K562 (cell line): ENCODE results near the gene COQ4. TPM values are rescaled to one million over a fixed set of nuclear protein-coding genes. Genes with fewer than 3 reads are reported as not detected.

ENCODE experiments used
- SMARCE1 ChIP-seq: fragments of 450-650 bp; IDR thresholded peaks from 2 replicates; pipeline ENCODE4 v1.7.1; 2016; ENCODE audit warnings: mild to moderate bottlenecking
- YY1 ChIP-seq, 3 experiments: IDR thresholded peaks; 2 replicates each; pipeline ENCODE4 v1.6.1; 2011; ENCODE audit warnings: low read length in 2 of 3, mild to moderate bottlenecking in 2 of 3, moderate library complexity in 2 of 3, borderline replicate concordance in 1 of 3, control low read depth in 1 of 3, low read depth in 1 of 3; ENCODE audit not compliant: insufficient read depth in 3 of 3, insufficient replicate concordance in 2 of 3, control insufficient read depth in 1 of 3, insufficient read length in 1 of 3; ENCODE audit errors: extremely low read depth in 1 of 3
- ZNF551 ChIP-seq: fragments of 250-450 bp; sonication (Bioruptor Pico); IDR thresholded peaks from 2 replicates; pipeline ENCODE4 v1.5.0; 2021; ENCODE audit warnings: mild to moderate bottlenecking, moderate library complexity
- ZNF830 ChIP-seq: fragments of 250-450 bp; sonication (Bioruptor Pico); IDR thresholded peaks from 2 replicates; pipeline ENCODE4 v1.5.0; 2021; ENCODE audit warnings: mild to moderate bottlenecking
- polyA plus RNA-seq, 8 experiments: library from polyadenylated mRNA; depleted of rRNA in 4 of 8; stranded (reverse) in 5 of 8; unstranded in 3 of 8; fragments of >200 nt; fragmentation: Nextera tagmentation in 2 of 8; fragmentation: Illumina TruSeq in 1 of 8; extraction: Ambion mirVana in 2 of 8; extraction: Trizol in 1 of 8; gene quantifications; 2 replicates each; pipeline versions ENCODE4 v1.2.1 to v1.2.3, GENCODE V29; 2011 to 2014; ENCODE audit warnings: inconsistent platforms in 1 of 8, missing spikeins in 1 of 8
- total RNA-seq, 7 experiments: library from RNA; depleted of rRNA in 6 of 7; stranded (reverse); fragments of >200 nt in 6 of 7; fragmentation: Illumina TruSeq in 2 of 7; extraction: Trizol in 2 of 7; gene quantifications; 2 replicates each; pipeline versions ENCODE4 v1.2.1 to v1.2.3, GENCODE V29; 2011 to 2021; ENCODE audit warnings: low replicate concordance in 1 of 7
- TF ChIP-seq, protein P1 (sequence below): sonication (generic); formaldehyde crosslinking; IDR thresholded peaks from 2 replicates; pipeline ENCODE4 v1.8.1; 2023; ENCODE audit warnings: missing genetic modification reagents, mild to moderate bottlenecking, borderline replicate concordance
- TF ChIP-seq, protein P2 (sequence below): sonication (generic); formaldehyde crosslinking; IDR thresholded peaks from 2 replicates; pipeline ENCODE4 v1.9.0; 2022; ENCODE audit warnings: mild to moderate bottlenecking, missing genetic modification reagents
- TF ChIP-seq, protein P3 (sequence below): fragments of 450-650 bp; IDR thresholded peaks from 2 replicates; pipeline ENCODE4 v1.7.0; 2016; ENCODE audit warnings: borderline replicate concordance
- TF ChIP-seq, protein P4 (sequence below), 2 experiments: fragments of 450-650 bp; IDR thresholded peaks; 2 replicates each; pipeline ENCODE4 v1.6.1; 2016
- TF ChIP-seq, protein P5 (sequence below): fragments of 250-450 bp; sonication (Bioruptor Pico); IDR thresholded peaks from 2 replicates; pipeline ENCODE4 v1.5.1; 2021; ENCODE audit warnings: mild to moderate bottlenecking
- TF ChIP-seq, protein P6 (sequence below): fragments of 450-650 bp; IDR thresholded peaks from 2 replicates; pipeline ENCODE4 v1.6.1; 2018; ENCODE audit not compliant: partially characterized antibody

COQ4 gene
- total and polyA plus RNA-seq, 9 of the 15 experiments (the other 6 are each of a cell fraction or from before 2014, with no cell fraction given), result 9.1 to 135 (median 67.2) TPM

DNA sequence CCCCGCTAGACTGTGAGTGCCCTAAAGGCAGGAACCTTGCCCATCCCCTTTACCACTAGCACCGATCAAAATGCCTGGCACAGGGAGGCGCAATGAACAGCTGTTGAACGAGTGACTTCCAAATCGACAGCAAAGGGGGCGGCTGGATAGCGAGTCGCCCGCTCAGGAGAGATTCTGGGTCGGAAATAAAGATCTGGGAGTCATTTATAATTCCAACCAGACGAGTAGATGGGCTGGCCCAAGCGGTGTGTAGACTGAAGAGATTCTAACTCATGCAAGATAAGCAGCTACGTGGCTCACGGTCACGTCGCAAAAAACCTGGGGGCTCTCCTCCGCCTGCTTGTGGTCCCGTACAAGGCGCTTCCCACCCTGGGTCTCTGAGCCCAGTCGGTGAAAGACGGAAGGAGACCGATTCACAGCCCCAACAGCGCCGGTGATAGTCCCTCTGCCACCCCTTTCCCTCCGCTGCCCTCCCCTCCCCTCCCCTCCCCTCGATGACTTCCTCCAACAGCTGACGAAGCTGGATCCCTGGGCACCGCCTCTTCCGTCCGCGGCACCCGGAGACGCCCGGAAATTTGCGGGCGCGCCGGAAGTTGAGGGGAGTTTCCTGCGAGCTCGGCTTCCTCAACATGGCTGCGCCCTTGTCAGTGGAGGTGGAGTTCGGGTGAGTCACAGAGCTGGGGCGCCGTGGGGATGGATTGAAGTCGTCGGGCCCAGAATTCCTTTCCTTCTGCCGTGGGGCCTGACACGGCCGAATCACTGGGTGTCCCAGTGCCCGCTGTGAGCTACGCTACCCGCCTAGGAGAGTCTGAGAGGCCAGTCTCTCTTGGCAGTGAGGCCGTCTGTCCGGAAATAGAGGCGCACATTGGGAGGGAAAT is 48.4 kb downstream of the COQ4 start, which contains the start of gene URM1 (continued):
- TF ChIP-seq, protein P1, sequence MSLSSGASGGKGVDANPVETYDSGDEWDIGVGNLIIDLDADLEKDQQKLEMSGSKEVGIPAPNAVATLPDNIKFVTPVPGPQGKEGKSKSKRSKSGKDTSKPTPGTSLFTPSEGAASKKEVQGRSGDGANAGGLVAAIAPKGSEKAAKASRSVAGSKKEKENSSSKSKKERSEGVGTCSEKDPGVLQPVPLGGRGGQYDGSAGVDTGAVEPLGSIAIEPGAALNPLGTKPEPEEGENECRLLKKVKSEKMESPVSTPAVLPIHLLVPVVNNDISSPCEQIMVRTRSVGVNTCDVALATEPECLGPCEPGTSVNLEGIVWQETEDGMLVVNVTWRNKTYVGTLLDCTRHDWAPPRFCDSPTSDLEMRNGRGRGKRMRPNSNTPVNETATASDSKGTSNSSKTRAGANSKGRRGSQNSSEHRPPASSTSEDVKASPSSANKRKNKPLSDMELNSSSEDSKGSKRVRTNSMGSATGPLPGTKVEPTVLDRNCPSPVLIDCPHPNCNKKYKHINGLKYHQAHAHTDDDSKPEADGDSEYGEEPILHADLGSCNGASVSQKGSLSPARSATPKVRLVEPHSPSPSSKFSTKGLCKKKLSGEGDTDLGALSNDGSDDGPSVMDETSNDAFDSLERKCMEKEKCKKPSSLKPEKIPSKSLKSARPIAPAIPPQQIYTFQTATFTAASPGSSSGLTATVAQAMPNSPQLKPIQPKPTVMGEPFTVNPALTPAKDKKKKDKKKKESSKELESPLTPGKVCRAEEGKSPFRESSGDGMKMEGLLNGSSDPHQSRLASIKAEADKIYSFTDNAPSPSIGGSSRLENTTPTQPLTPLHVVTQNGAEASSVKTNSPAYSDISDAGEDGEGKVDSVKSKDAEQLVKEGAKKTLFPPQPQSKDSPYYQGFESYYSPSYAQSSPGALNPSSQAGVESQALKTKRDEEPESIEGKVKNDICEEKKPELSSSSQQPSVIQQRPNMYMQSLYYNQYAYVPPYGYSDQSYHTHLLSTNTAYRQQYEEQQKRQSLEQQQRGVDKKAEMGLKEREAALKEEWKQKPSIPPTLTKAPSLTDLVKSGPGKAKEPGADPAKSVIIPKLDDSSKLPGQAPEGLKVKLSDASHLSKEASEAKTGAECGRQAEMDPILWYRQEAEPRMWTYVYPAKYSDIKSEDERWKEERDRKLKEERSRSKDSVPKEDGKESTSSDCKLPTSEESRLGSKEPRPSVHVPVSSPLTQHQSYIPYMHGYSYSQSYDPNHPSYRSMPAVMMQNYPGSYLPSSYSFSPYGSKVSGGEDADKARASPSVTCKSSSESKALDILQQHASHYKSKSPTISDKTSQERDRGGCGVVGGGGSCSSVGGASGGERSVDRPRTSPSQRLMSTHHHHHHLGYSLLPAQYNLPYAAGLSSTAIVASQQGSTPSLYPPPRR (CRISPR knock-in tag), result no peak
- TF ChIP-seq, protein P2, sequence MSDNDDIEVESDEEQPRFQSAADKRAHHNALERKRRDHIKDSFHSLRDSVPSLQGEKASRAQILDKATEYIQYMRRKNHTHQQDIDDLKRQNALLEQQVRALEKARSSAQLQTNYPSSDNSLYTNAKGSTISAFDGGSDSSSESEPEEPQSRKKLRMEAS (CRISPR knock-in tag), result peak; percentile 64
- TF ChIP-seq YY1 (IDR thresholded peaks at IDR 0.05; ENCODE audit: borderline replicate concordance in 1 of 3, control insufficient read depth in 1 of 3, extremely low read depth in 1 of 3, insufficient read depth in 3 of 3, insufficient read length in 1 of 3, insufficient replicate concordance in 2 of 3, low read depth in 1 of 3, low read length in 2 of 3) (peak; percentile 84 to 98 (median 95)), ZNF830 (CRISPR knock-in tag) (0 out of 2 replicates have a peak, but pooled peaks have one; percentile 49), ZNF551 (CRISPR knock-in tag) (no peak), SMARCE1 (0 out of 2 replicates have a peak, but pooled peaks have one; percentile 29)
- TF ChIP-seq, protein P3, sequence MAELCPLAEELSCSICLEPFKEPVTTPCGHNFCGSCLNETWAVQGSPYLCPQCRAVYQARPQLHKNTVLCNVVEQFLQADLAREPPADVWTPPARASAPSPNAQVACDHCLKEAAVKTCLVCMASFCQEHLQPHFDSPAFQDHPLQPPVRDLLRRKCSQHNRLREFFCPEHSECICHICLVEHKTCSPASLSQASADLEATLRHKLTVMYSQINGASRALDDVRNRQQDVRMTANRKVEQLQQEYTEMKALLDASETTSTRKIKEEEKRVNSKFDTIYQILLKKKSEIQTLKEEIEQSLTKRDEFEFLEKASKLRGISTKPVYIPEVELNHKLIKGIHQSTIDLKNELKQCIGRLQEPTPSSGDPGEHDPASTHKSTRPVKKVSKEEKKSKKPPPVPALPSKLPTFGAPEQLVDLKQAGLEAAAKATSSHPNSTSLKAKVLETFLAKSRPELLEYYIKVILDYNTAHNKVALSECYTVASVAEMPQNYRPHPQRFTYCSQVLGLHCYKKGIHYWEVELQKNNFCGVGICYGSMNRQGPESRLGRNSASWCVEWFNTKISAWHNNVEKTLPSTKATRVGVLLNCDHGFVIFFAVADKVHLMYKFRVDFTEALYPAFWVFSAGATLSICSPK, result no peak
- TF ChIP-seq, protein P4, sequence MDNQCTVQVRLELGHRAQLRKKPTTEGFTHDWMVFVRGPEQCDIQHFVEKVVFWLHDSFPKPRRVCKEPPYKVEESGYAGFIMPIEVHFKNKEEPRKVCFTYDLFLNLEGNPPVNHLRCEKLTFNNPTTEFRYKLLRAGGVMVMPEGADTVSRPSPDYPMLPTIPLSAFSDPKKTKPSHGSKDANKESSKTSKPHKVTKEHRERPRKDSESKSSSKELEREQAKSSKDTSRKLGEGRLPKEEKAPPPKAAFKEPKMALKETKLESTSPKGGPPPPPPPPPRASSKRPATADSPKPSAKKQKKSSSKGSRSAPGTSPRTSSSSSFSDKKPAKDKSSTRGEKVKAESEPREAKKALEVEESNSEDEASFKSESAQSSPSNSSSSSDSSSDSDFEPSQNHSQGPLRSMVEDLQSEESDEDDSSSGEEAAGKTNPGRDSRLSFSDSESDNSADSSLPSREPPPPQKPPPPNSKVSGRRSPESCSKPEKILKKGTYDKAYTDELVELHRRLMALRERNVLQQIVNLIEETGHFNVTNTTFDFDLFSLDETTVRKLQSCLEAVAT (IDR thresholded peaks at IDR 0.05), result no peak; a peak in 1 of 4 replicates
- TF ChIP-seq, protein P5, sequence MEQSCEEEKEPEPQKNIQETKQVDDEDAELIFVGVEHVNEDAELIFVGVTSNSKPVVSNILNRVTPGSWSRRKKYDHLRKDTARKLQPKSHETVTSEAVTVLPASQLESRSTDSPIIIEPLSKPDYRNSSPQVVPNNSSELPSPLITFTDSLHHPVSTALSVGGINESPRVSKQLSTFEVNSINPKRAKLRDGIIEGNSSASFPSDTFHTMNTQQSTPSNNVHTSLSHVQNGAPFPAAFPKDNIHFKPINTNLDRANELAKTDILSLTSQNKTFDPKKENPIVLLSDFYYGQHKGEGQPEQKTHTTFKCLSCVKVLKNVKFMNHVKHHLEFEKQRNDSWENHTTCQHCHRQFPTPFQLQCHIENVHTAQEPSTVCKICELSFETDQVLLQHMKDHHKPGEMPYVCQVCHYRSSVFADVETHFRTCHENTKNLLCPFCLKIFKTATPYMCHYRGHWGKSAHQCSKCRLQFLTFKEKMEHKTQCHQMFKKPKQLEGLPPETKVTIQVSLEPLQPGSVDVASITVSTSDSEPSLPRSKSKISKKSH, result no peak
- TF ChIP-seq, protein P6, sequence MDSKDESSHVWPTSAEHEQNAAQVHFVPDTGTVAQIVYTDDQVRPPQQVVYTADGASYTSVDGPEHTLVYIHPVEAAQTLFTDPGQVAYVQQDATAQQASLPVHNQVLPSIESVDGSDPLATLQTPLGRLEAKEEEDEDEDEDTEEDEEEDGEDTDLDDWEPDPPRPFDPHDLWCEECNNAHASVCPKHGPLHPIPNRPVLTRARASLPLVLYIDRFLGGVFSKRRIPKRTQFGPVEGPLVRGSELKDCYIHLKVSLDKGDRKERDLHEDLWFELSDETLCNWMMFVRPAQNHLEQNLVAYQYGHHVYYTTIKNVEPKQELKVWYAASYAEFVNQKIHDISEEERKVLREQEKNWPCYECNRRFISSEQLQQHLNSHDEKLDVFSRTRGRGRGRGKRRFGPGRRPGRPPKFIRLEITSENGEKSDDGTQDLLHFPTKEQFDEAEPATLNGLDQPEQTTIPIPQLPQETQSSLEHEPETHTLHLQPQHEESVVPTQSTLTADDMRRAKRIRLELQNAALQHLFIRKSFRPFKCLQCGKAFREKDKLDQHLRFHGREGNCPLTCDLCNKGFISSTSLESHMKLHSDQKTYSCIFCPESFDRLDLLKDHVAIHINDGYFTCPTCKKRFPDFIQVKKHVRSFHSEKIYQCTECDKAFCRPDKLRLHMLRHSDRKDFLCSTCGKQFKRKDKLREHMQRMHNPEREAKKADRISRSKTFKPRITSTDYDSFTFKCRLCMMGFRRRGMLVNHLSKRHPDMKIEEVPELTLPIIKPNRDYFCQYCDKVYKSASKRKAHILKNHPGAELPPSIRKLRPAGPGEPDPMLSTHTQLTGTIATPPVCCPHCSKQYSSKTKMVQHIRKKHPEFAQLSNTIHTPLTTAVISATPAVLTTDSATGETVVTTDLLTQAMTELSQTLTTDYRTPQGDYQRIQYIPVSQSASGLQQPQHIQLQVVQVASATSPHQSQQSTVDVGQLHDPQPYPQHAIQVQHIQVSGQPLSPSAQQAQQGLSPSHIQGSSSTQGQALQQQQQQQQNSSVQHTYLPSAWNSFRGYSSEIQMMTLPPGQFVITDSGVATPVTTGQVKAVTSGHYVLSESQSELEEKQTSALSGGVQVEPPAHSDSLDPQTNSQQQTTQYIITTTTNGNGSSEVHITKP, result peak; percentile 68
